Measurements from ENCODE around the gene KPNA5. TPM values are rescaled to one million over a fixed set of nuclear protein-coding genes. Genes with fewer than 3 reads are reported as not detected.
A peak's percentile ranks its signal among the peaks of the same experiment; 100 is the strongest.

The KPNA5 gene
- total and polyA plus RNA-seq, 2 of the 13 experiments (the other 11 are each of a cell fraction or from before 2014, with no cell fraction given) = 5.3 to 13.0 TPM

DNA sequence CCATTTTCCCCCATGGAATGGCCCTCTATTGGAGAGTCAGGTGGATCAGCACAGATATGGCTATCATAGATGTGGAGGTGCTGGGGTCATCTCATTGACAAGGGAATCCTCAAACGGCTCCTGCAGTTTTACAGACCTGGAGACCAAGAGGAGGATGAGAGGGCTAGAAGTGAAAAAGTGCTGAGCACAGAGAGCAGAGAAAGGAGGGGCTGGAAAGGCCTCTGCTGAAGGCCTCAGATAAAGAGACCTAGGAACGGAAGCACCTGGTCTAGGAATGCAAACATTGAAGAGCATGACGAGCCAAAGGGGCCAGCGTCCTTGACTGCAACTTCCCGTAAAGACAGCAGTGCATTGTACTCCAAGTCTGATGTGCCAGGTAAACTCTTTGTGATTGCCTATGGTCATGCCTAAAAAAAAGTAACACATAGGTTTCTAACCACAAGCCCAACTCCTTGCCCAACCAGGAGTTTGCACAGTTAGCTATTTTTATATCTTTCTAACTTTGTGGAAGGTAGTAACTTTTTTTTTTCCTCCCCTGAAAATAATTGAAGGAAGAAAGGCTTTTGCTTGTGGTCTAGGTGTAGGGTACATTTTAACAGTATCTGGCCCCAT, 49.5 kb upstream of the KPNA5 start (continued):
- peak; percentile 88 for TF ChIP-seq MAFF (IDR thresholded peaks at IDR 0.05; ENCODE audit: low read depth, low read length)
- peak; percentile 88; the same call in 1 of the 2 replicates for TF ChIP-seq ZNF441 (CRISPR knock-in tag; IDR thresholded peaks at IDR 0.05; ENCODE audit: borderline replicate concordance)
- TF ChIP-seq ZNF556 (CRISPR knock-in tag; IDR thresholded peaks at IDR 0.05; ENCODE audit: borderline replicate concordance) = peak; percentile 89; the same call in 1 of the 2 replicates
- TF ChIP-seq PITX1 (CRISPR knock-in tag; IDR thresholded peaks at IDR 0.05) = peak; percentile 80; the same call in 1 of the 2 replicates
- no peak for TF ChIP-seq ZNF703 (CRISPR knock-in tag; IDR thresholded peaks at IDR 0.05; ENCODE audit: borderline replicate concordance)
- TF ChIP-seq NR2F2 (IDR thresholded peaks at IDR 0.05; ENCODE audit: borderline replicate concordance, low read depth) = peak; percentile 83; the same call in 1 of the 2 replicates
- no peak for TF ChIP-seq BHLHE40 (IDR thresholded peaks at IDR 0.05; ENCODE audit: low read length)
- TF ChIP-seq THAP11 (CRISPR knock-in tag; IDR thresholded peaks at IDR 0.05) = peak; percentile 74
- TF ChIP-seq, protein P1, sequence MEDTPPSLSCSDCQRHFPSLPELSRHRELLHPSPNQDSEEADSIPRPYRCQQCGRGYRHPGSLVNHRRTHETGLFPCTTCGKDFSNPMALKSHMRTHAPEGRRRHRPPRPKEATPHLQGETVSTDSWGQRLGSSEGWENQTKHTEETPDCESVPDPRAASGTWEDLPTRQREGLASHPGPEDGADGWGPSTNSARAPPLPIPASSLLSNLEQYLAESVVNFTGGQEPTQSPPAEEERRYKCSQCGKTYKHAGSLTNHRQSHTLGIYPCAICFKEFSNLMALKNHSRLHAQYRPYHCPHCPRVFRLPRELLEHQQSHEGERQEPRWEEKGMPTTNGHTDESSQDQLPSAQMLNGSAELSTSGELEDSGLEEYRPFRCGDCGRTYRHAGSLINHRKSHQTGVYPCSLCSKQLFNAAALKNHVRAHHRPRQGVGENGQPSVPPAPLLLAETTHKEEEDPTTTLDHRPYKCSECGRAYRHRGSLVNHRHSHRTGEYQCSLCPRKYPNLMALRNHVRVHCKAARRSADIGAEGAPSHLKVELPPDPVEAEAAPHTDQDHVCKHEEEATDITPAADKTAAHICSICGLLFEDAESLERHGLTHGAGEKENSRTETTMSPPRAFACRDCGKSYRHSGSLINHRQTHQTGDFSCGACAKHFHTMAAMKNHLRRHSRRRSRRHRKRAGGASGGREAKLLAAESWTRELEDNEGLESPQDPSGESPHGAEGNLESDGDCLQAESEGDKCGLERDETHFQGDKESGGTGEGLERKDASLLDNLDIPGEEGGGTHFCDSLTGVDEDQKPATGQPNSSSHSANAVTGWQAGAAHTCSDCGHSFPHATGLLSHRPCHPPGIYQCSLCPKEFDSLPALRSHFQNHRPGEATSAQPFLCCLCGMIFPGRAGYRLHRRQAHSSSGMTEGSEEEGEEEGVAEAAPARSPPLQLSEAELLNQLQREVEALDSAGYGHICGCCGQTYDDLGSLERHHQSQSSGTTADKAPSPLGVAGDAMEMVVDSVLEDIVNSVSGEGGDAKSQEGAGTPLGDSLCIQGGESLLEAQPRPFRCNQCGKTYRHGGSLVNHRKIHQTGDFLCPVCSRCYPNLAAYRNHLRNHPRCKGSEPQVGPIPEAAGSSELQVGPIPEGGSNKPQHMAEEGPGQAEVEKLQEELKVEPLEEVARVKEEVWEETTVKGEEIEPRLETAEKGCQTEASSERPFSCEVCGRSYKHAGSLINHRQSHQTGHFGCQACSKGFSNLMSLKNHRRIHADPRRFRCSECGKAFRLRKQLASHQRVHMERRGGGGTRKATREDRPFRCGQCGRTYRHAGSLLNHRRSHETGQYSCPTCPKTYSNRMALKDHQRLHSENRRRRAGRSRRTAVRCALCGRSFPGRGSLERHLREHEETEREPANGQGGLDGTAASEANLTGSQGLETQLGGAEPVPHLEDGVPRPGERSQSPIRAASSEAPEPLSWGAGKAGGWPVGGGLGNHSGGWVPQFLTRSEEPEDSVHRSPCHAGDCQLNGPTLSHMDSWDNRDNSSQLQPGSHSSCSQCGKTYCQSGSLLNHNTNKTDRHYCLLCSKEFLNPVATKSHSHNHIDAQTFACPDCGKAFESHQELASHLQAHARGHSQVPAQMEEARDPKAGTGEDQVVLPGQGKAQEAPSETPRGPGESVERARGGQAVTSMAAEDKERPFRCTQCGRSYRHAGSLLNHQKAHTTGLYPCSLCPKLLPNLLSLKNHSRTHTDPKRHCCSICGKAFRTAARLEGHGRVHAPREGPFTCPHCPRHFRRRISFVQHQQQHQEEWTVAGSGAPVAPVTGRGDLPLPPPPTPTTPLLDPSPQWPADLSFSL (CRISPR knock-in tag; IDR thresholded peaks at IDR 0.05) = 0 out of 2 replicates have a peak, but pooled peaks have one; percentile 54
- TF ChIP-seq ZNF768 (CRISPR knock-in tag; IDR thresholded peaks at IDR 0.05) = no peak
- TF ChIP-seq ZNF224 (CRISPR knock-in tag; IDR thresholded peaks at IDR 0.05) = no peak
- TF ChIP-seq, protein P2, sequence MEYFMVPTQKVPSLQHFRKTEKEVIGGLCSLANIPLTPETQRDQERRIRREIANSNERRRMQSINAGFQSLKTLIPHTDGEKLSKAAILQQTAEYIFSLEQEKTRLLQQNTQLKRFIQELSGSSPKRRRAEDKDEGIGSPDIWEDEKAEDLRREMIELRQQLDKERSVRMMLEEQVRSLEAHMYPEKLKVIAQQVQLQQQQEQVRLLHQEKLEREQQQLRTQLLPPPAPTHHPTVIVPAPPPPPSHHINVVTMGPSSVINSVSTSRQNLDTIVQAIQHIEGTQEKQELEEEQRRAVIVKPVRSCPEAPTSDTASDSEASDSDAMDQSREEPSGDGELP (IDR thresholded peaks at IDR 0.05; ENCODE audit: borderline replicate concordance, low read depth) = peak; percentile 98
- no peak for TF ChIP-seq ZBTB8A (CRISPR knock-in tag; IDR thresholded peaks at IDR 0.05; ENCODE audit: borderline replicate concordance, low read depth)
- no peak; the same call in 1 of the 2 replicates for TF ChIP-seq KDM4B (CRISPR knock-in tag; IDR thresholded peaks at IDR 0.05)
- TF ChIP-seq, protein P3, sequence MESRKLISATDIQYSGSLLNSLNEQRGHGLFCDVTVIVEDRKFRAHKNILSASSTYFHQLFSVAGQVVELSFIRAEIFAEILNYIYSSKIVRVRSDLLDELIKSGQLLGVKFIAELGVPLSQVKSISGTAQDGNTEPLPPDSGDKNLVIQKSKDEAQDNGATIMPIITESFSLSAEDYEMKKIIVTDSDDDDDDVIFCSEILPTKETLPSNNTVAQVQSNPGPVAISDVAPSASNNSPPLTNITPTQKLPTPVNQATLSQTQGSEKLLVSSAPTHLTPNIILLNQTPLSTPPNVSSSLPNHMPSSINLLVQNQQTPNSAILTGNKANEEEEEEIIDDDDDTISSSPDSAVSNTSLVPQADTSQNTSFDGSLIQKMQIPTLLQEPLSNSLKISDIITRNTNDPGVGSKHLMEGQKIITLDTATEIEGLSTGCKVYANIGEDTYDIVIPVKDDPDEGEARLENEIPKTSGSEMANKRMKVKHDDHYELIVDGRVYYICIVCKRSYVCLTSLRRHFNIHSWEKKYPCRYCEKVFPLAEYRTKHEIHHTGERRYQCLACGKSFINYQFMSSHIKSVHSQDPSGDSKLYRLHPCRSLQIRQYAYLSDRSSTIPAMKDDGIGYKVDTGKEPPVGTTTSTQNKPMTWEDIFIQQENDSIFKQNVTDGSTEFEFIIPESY (CRISPR knock-in tag; IDR thresholded peaks at IDR 0.05) = peak; percentile 72
- TF ChIP-seq ZNF616 (CRISPR knock-in tag; IDR thresholded peaks at IDR 0.05; ENCODE audit: low read depth) = 0 out of 2 replicates have a peak, but pooled peaks have one; percentile 74
- 0 out of 2 replicates have a peak, but pooled peaks have one; percentile 35 for TF ChIP-seq RFX5 (IDR thresholded peaks at IDR 0.05; ENCODE audit: low read depth, low read length)
- TF ChIP-seq ELK4 (CRISPR knock-in tag; IDR thresholded peaks at IDR 0.05; ENCODE audit: borderline replicate concordance) = no peak
- TF ChIP-seq ZNF570 (CRISPR knock-in tag; IDR thresholded peaks at IDR 0.05; ENCODE audit: borderline replicate concordance) = no peak
- TF ChIP-seq TAF1 (CRISPR knock-in tag; IDR thresholded peaks at IDR 0.05) = no peak; the same call in 1 of the 2 replicates
